Heart left ventricle (tissue), 16 donors: ENCODE results near the gene HAUS5. TPM values are rescaled to one million over a fixed set of nuclear protein-coding genes. Genes with fewer than 3 reads are reported as not detected.

ENCODE experiments used
- ATAC-seq, 4 donors: fragments of 200-7000 bp; cut with Tn5 transposase; one replicate each; pipeline ENCODE4 v1.9.1; 2020 to 2022; ENCODE audit warnings: moderate library complexity in 4 of 4, mild to moderate bottlenecking in 3 of 4, moderate number of reproducible peaks in 1 of 4
- DNase-seq, 5 donors: peaks; one replicate each; pipeline ENCODE4 v3.0.0-alpha.2; 2020
- H3K27ac ChIP-seq, 12 donors: fragments of 200-600 bp; sonication (generic) in 4 of 12; one replicate each; pipeline versions ENCODE4 v1.5.0 to v1.8.0; 2016 to 2022; ENCODE audit warnings: mild to moderate bottlenecking in 2 of 12
- H3K27me3 ChIP-seq, 9 donors: fragments of 200-600 bp; sonication (generic) in 2 of 9; one replicate each; pipeline versions ENCODE4 v1.5.1 to v1.8.0; 2016 to 2022; ENCODE audit warnings: mild to moderate bottlenecking in 3 of 9
- H3K36me3 ChIP-seq, 9 donors: fragments of 200-600 bp; sonication (generic) in 2 of 9; one replicate each; pipeline versions ENCODE4 v1.5.0 to v1.8.0; 2018 to 2022; ENCODE audit warnings: mild to moderate bottlenecking in 2 of 9
- H3K4me1 ChIP-seq, 12 donors: fragments of 200-600 bp; sonication (generic) in 4 of 12; one replicate each; pipeline versions ENCODE4 v1.5.0 to v1.8.0; 2016 to 2022; ENCODE audit warnings: mild to moderate bottlenecking in 3 of 12
- H3K4me3 ChIP-seq, 12 donors: fragments of 200-600 bp; sonication (generic) in 4 of 12; one replicate each; pipeline versions ENCODE4 v1.5.0 to v1.8.0; 2017 to 2022; ENCODE audit warnings: mild to moderate bottlenecking in 9 of 12, moderate library complexity in 4 of 12
- H3K9me3 ChIP-seq, 12 donors: fragments of 200-600 bp; sonication (generic) in 4 of 12; one replicate each; pipeline versions ENCODE4 v1.5.0 to v1.8.0; 2016 to 2022; ENCODE audit warnings: mild to moderate bottlenecking in 1 of 12
- POLR2A ChIP-seq, 2 donors: fragments of 450-650 bp; IDR thresholded peaks; one replicate each; pipeline ENCODE4 v1.6.1; 2017; ENCODE audit warnings: antibody characterized with exemption in 2 of 2, mild to moderate bottlenecking in 2 of 2, moderate library complexity in 2 of 2
- WGBS, 4 donors: extraction: QIAGEN DNeasy Blood & Tissue Kit in 2 of 4; methylation state at CpG; one replicate each; pipeline versions ENCODE4 v1.1.5 to v1.1.7; 2013 to 2018; 5-methylcytosine and 5-hydroxymethylcytosine counted together
- intact Hi-C, 10 donors: fragments of 100-400 bp; cut with DNase I; formaldehyde crosslinking; loops; one replicate each; pipeline versions ENCODE4 v1.11.1 to v1.14.2; 2022
- polyA plus RNA-seq, 2 donors: library from polyadenylated mRNA; stranded (reverse); fragments of 200-250 nt; gene quantifications; one replicate each; pipeline ENCODE4 v1.2.3, GENCODE V29; 2013
- total RNA-seq, 9 donors: library from RNA; depleted of rRNA in 2 of 9; stranded (reverse); fragments of >200 nt in 2 of 9; fragmentation: NEBNext Ultra II Directional in 3 of 9; extraction: Animal tissue kit (Norgen Biotek cat#: 25700) in 3 of 9; gene quantifications; one replicate each; pipeline versions ENCODE4 v1.1.0 to v1.2.4, GENCODE V29; 2016 to 2023
- TF ChIP-seq, protein P1 (sequence below), 12 donors: fragments of 200-600 bp; sonication (generic) in 4 of 12; IDR thresholded peaks; one replicate each; pipeline versions ENCODE4 v1.5.0 to v1.8.0; 2018 to 2022; ENCODE audit warnings: antibody characterized with exemption in 12 of 12, mild to moderate bottlenecking in 5 of 12
- donor health status: ischemic (EF 13 %, LVEDD 7.1; RV severe dilation, severe dysfunction).
- donor health status: healthy with polysubstance abuse.
- donor health status: DM: no; HTN: yes; CAD: no.
- donor health status: DM: no; HTN: no; CAD: no.
- donor health status: ischemic (EF 25% LVEDD 6.9; RV normal size, moderate dysfunction).
- donor health status: ischemic (EF 25% LVEDD 5.7; RV mildly dilated, moderate dysfunction).
- donor health status: healthy.
- donor health status: DM: yes; HTN: yes; CAD: no.
- donor health status: ischemic (EF 35%, LVEDD 5.7; RV mildly dilated, moderate dysfunction).
- donor health status: nonischemic (EF 11% LVEDD 7.7; RV severe dilation, severe dysfunction).
- donor health status: DM: yes; HTN: yes; CAD: no.
- donor health status: PGD.
- donor health status: ischemic (EF 29% LVEDD 5.4; RV normal size, mild dysfunction).
- donor health status: nonischemic (EF 23%, LVEDD 6.1; RV moderate dilation, normal function).

Gene HAUS5
- total and polyA plus RNA-seq, 11 donors: 1.9 to 9.0 (median 3.9) TPM

DNA sequence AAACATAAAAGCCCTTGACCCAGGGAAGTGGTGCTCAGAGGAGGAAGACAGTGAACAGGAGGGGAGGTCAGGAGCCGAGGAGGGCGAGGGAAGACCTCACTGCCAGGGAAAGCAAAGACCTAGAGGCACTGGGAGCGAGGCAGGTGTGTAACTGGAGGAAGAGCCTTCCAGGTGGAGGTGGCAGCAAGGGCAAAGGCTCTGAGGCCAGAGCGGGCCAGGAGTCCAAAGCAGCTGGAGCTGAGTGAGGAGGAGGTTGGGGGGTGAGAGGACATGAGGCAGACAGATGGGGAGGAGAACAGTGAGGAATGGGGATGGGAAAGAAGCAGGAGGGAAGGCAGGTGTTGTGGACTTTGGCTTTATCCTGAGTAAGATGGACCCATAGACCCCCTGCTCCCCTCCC, 57.4 kb downstream of the HAUS5 start:
- no peak overlapping the region for H3K4me3 ChIP-seq
- H3K9me3 ChIP-seq: no peaks in the 10 kb centered on the region
- H3K27me3 ChIP-seq: peaks cover 3 to 36% (median 28%) of the 10 kb centered on the region in 9 donors
- no peak overlapping the region for H3K27ac ChIP-seq
- no peak for DNase-seq
- TF ChIP-seq, protein P1, sequence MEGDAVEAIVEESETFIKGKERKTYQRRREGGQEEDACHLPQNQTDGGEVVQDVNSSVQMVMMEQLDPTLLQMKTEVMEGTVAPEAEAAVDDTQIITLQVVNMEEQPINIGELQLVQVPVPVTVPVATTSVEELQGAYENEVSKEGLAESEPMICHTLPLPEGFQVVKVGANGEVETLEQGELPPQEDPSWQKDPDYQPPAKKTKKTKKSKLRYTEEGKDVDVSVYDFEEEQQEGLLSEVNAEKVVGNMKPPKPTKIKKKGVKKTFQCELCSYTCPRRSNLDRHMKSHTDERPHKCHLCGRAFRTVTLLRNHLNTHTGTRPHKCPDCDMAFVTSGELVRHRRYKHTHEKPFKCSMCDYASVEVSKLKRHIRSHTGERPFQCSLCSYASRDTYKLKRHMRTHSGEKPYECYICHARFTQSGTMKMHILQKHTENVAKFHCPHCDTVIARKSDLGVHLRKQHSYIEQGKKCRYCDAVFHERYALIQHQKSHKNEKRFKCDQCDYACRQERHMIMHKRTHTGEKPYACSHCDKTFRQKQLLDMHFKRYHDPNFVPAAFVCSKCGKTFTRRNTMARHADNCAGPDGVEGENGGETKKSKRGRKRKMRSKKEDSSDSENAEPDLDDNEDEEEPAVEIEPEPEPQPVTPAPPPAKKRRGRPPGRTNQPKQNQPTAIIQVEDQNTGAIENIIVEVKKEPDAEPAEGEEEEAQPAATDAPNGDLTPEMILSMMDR (IDR thresholded peaks at IDR 0.05): no peak
- no peak for TF ChIP-seq POLR2A (IDR thresholded peaks at IDR 0.05)
- peaks cover 0 to 8% (median 0%) of the 10 kb centered on the region in 12 donors for H3K4me1 ChIP-seq
- ATAC-seq: no peak
- H3K36me3 ChIP-seq: peaks cover 0 to 11% (median 0%) of the 10 kb centered on the region in 9 donors
- intact Hi-C loops: no loop called here
- 63 to 70% (median 65%) methylated on average over 4 of the region's 4 CpGs for WGBS, 4 donors

DNA sequence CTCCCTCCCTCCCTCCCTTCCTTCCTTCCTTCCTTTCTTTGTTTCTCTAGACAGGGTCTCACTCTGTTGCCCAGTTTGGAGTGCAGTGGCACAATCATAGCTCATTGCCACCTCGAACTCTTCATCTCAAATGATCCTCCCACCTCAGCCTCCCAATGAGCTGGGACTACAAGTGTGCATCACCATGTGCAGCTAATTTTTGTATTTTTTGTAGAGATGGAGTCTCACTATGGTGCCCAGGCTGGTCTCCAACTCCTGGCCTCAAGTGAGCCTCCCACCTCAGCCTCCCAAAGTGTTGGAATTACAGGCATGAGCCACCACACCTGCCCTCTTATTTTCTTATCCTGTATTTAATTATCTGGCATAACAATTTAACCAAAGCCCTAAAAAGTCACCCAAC, 58.2 kb downstream of the HAUS5 start:
- TF ChIP-seq, protein P1 (IDR thresholded peaks at IDR 0.05): no peak
- TF ChIP-seq POLR2A (IDR thresholded peaks at IDR 0.05): no peak
- Histone ChIP-seq H3K9me3 (no peaks in the 10 kb centered on the region), H3K27me3 (peaks cover 5 to 43% (median 31%) of the 10 kb centered on the region in 9 donors), H3K36me3 (peaks cover 0 to 4% (median 0%) of the 10 kb centered on the region in 9 donors), H3K4me1 (peaks cover 0 to 8% (median 0%) of the 10 kb centered on the region in 12 donors), H3K4me3 (no peak overlapping the region), H3K27ac (no peak overlapping the region)
- ATAC-seq (no peak), DNase-seq (no peak)
- intact Hi-C loops: no loop called here
- WGBS, 4 donors: 68 to 89% (median 80%) methylated on average over 1 of the region's 1 CpG

DNA sequence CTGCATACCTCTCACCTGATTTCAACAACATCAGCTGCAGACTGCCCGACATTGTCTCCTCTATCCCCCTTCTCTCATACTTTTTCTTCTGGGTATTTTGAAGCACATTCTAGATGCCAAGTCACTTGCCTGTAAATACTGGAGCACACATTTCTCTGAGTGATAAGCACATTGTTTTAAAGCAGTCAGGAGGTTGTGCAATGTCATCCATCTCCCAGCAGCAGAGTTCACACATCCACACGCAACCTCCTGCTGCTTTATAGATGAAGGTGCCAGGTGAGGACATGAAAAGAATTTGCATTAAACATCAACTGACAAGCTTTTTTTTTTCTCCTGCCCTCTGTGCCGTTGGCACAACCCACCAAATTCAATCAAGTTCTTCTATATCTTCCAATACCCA, 59.3 kb downstream of the HAUS5 start:
- 43 to 52% (median 46%) methylated on average over 3 of the region's 3 CpGs for WGBS, 4 donors

GRCh38 chr19:35673121-35673804, 60.7 kb downstream of the HAUS5 start:
- peak in 3 of 4 donors; percentile 53 to 78 (median 56) for ATAC-seq
- Histone ChIP-seq H3K27me3 (peaks cover 5 to 62% (median 31%) of the 10 kb centered on the region in 9 donors), H3K4me1 (peaks cover 0 to 8% (median 0%) of the 10 kb centered on the region in 12 donors), H3K27ac (no peak overlapping the region), H3K4me3 (peak overlapping the region in 9 of 12 donors; percentile 23 to 52 (median 35)), H3K36me3 (no peaks in the 10 kb centered on the region), H3K9me3 (no peaks in the 10 kb centered on the region)
- 7 to 11% (median 8%) methylated on average over 26 to 39 of the region's 39 CpGs for WGBS, 4 donors
- DNase-seq: peak in 1 of 5 donors; percentile 54
- TF ChIP-seq, protein P1 (IDR thresholded peaks at IDR 0.05): no peak
- no peak for TF ChIP-seq POLR2A (IDR thresholded peaks at IDR 0.05)
- intact Hi-C loops: no loop called here

More for the DNA sequence above, 59.3 kb downstream of the HAUS5 start:
- TF ChIP-seq, protein P1 (IDR thresholded peaks at IDR 0.05): no peak
- no peak for TF ChIP-seq POLR2A (IDR thresholded peaks at IDR 0.05)
- H3K27me3 ChIP-seq: peaks cover 5 to 54% (median 31%) of the 10 kb centered on the region in 9 donors
- DNase-seq (no peak), ATAC-seq (no peak)
- no peaks in the 10 kb centered on the region for H3K36me3 ChIP-seq
- no peak overlapping the region for H3K4me3 ChIP-seq
- H3K9me3 ChIP-seq: no peaks in the 10 kb centered on the region
- intact Hi-C loops: no loop called here
- no peak overlapping the region for H3K27ac ChIP-seq
- peaks cover 0 to 8% (median 0%) of the 10 kb centered on the region in 12 donors for H3K4me1 ChIP-seq

Other genes starting within 250 kb of the HAUS5 start
- not detected for gene GPR42, start 241.7 kb upstream of the HAUS5 start, total RNA-seq
- not detected for gene GPR42, start 241.7 kb upstream of the HAUS5 start, polyA plus RNA-seq
- 1 to 10 TPM in 2 of 9 donors, under 1 TPM in 6, not detected in 1; 0.12 to 3.4 (median 0.40) TPM for gene FFAR2, start 164.5 kb upstream of the HAUS5 start, total RNA-seq
- gene FFAR2, start 164.5 kb upstream of the HAUS5 start, polyA plus RNA-seq: under 1 TPM in 1 of 2 donors, not detected in 1; 0.15 TPM
- gene KRTDAP, start 122.3 kb upstream of the HAUS5 start, total RNA-seq: not detected
- not detected for gene KRTDAP, start 122.3 kb upstream of the HAUS5 start, polyA plus RNA-seq
- 10 to 100 TPM in 7 of 9 donors, 1 to 10 TPM in 2; 7.8 to 26.9 (median 12.1) TPM for gene DMKN, start 99.1 kb upstream of the HAUS5 start, total RNA-seq
- 10 to 100 TPM; 18.2 to 38.8 TPM for gene DMKN, start 99.1 kb upstream of the HAUS5 start, polyA plus RNA-seq
- gene SBSN, start 84.4 kb upstream of the HAUS5 start, total RNA-seq: not detected
- gene SBSN, start 84.4 kb upstream of the HAUS5 start, polyA plus RNA-seq: not detected
- not detected for gene GAPDHS, start 79.3 kb upstream of the HAUS5 start, total RNA-seq
- not detected for gene GAPDHS, start 79.3 kb upstream of the HAUS5 start, polyA plus RNA-seq
- gene TMEM147, start 67.1 kb upstream of the HAUS5 start, total RNA-seq: 100 to 1,000 TPM in 3 of 9 donors, 10 to 100 TPM in 6; 68.9 to 121 (median 81.6) TPM
- 100 to 1,000 TPM; 103 to 191 TPM for gene TMEM147, start 67.1 kb upstream of the HAUS5 start, polyA plus RNA-seq
- not detected for gene ATP4A, start 49.1 kb upstream of the HAUS5 start, total RNA-seq
- gene ATP4A, start 49.1 kb upstream of the HAUS5 start, polyA plus RNA-seq: not detected
- not detected for gene PMIS2, start 26.6 kb upstream of the HAUS5 start, total RNA-seq
- not detected for gene PMIS2, start 26.6 kb upstream of the HAUS5 start, polyA plus RNA-seq
- 10 to 100 TPM; 47.4 to 70.0 (median 57.5) TPM for gene RBM42, start 16.3 kb downstream of the HAUS5 start, total RNA-seq
- gene RBM42, start 16.3 kb downstream of the HAUS5 start, polyA plus RNA-seq: 10 to 100 TPM; 63.1 to 89.2 TPM
- gene ETV2, start 29.0 kb downstream of the HAUS5 start, total RNA-seq: 1 to 10 TPM in 1 of 9 donors, under 1 TPM in 6, not detected in 2; 0.23 to 1.6 (median 0.62) TPM
- gene ETV2, start 29.0 kb downstream of the HAUS5 start, polyA plus RNA-seq: 1 to 10 TPM in 1 of 2 donors, under 1 TPM in 1; 0.46 to 1.3 TPM
- gene COX6B1, start 35.6 kb downstream of the HAUS5 start, total RNA-seq: 1,000 to 10,000 TPM in 8 of 9 donors, 100 to 1,000 TPM in 1; 944 to 3,219 (median 1,334) TPM
- gene COX6B1, start 35.6 kb downstream of the HAUS5 start, polyA plus RNA-seq: 1,000 to 10,000 TPM; 1,378 to 4,659 TPM
- not detected for gene UPK1A, start 53.8 kb downstream of the HAUS5 start, total RNA-seq
- not detected for gene UPK1A, start 53.8 kb downstream of the HAUS5 start, polyA plus RNA-seq
- gene ZBTB32, start 91.8 kb downstream of the HAUS5 start, total RNA-seq: under 1 TPM in 1 of 9 donors, not detected in 8; 0.24 TPM
- gene ZBTB32, start 91.8 kb downstream of the HAUS5 start, polyA plus RNA-seq: not detected
- gene KMT2B, start 105.3 kb downstream of the HAUS5 start, total RNA-seq: 10 to 100 TPM; 11.3 to 24.5 (median 15.7) TPM
- gene KMT2B, start 105.3 kb downstream of the HAUS5 start, polyA plus RNA-seq: 10 to 100 TPM; 13.9 to 15.8 TPM
- gene IGFLR1, start 129.7 kb downstream of the HAUS5 start, total RNA-seq: 10 to 100 TPM in 1 of 9 donors, 1 to 10 TPM in 7, under 1 TPM in 1; 0.74 to 25.2 (median 3.6) TPM
- gene IGFLR1, start 129.7 kb downstream of the HAUS5 start, polyA plus RNA-seq: 10 to 100 TPM in 1 of 2 donors, 1 to 10 TPM in 1; 3.4 to 10.8 TPM
- 10 to 100 TPM; 14.3 to 32.8 (median 20.9) TPM for gene U2AF1L4, start 132.7 kb downstream of the HAUS5 start, total RNA-seq
- gene U2AF1L4, start 132.7 kb downstream of the HAUS5 start, polyA plus RNA-seq: 10 to 100 TPM in 1 of 2 donors, 1 to 10 TPM in 1; 7.2 to 27.1 TPM
- gene PSENEN, start 132.9 kb downstream of the HAUS5 start, total RNA-seq: 10 to 100 TPM; 25.2 to 69.0 (median 40.9) TPM
- 10 to 100 TPM; 52.6 to 95.1 TPM for gene PSENEN, start 132.9 kb downstream of the HAUS5 start, polyA plus RNA-seq
- gene LIN37, start 135.8 kb downstream of the HAUS5 start, total RNA-seq: 10 to 100 TPM in 3 of 9 donors, 1 to 10 TPM in 6; 3.7 to 12.2 (median 7.6) TPM
- 10 to 100 TPM; 20.1 to 23.0 TPM for gene LIN37, start 135.8 kb downstream of the HAUS5 start, polyA plus RNA-seq
- 1,000 to 10,000 TPM in 1 of 9 donors, 100 to 1,000 TPM in 8; 226 to 1,012 (median 652) TPM for gene HSPB6, start 144.3 kb downstream of the HAUS5 start, total RNA-seq
- gene HSPB6, start 144.3 kb downstream of the HAUS5 start, polyA plus RNA-seq: 100 to 1,000 TPM; 156 to 457 TPM
- gene PROSER3, start 145.4 kb downstream of the HAUS5 start, total RNA-seq: 10 to 100 TPM in 4 of 9 donors, 1 to 10 TPM in 5; 1.9 to 19.7 (median 9.7) TPM
- 10 to 100 TPM in 1 of 2 donors, 1 to 10 TPM in 1; 6.0 to 12.8 TPM for gene PROSER3, start 145.4 kb downstream of the HAUS5 start, polyA plus RNA-seq
- 1 to 10 TPM in 8 of 9 donors, under 1 TPM in 1; 0.50 to 7.8 (median 5.7) TPM for gene ARHGAP33, start 162.8 kb downstream of the HAUS5 start, total RNA-seq
- gene ARHGAP33, start 162.8 kb downstream of the HAUS5 start, polyA plus RNA-seq: 1 to 10 TPM; 3.2 to 3.4 TPM
- not detected for gene PRODH2, start 200.1 kb downstream of the HAUS5 start, total RNA-seq
- gene PRODH2, start 200.1 kb downstream of the HAUS5 start, polyA plus RNA-seq: not detected
- gene NPHS1, start 239.8 kb downstream of the HAUS5 start, total RNA-seq: 1 to 10 TPM in 1 of 9 donors, not detected in 8; 1.0 TPM
- not detected for gene NPHS1, start 239.8 kb downstream of the HAUS5 start, polyA plus RNA-seq
- gene KIRREL2, start 244.2 kb downstream of the HAUS5 start, total RNA-seq: under 1 TPM in 1 of 9 donors, not detected in 8; 0.77 TPM
- not detected for gene KIRREL2, start 244.2 kb downstream of the HAUS5 start, polyA plus RNA-seq